Activated T-helper 1 cell treated with anti-CD3 and anti-CD28 coated beads, Interleukin-12 subunit alpha, Interleukin-12 subunit beta, Interleukin-2, Interleukin-4 antibody, amounts not matched to agents 30 ng/mL and 10 ng/mL and 1 ng/mL, durations not matched to agents 14 hours and 24 hours and 36 hours (primary cell): ENCODE measurements around the gene SKI. TPM values are rescaled to one million over a fixed set of nuclear protein-coding genes. Genes with fewer than 3 reads are reported as not detected.

Experiments used
- DNase-seq: peaks from one replicate; pipeline ENCODE4 v3.0.0; 2021; ENCODE audit warnings: low spot score
- H3K27ac Mint-ChIP-seq: one replicate; pipeline ENCODE4 v1.8.0; 2021; ENCODE audit warnings: mild to moderate bottlenecking, mixed read lengths
- H3K27me3 Mint-ChIP-seq: one replicate; pipeline ENCODE4 v1.8.0; 2022; ENCODE audit warnings: mild to moderate bottlenecking, moderate library complexity, mixed read lengths; ENCODE audit not compliant: insufficient read depth
- H3K36me3 Mint-ChIP-seq: one replicate; pipeline ENCODE4 v1.8.0; 2021; ENCODE audit warnings: low read depth, mixed read lengths
- H3K4me1 Mint-ChIP-seq: one replicate; pipeline ENCODE4 v1.8.0; 2021; ENCODE audit warnings: low read depth, mixed read lengths
- H3K4me3 Mint-ChIP-seq: one replicate; pipeline ENCODE4 v1.8.0; 2021; ENCODE audit warnings: mild to moderate bottlenecking, moderate library complexity, mixed read lengths
- H3K9me3 Mint-ChIP-seq: one replicate; pipeline ENCODE4 v1.8.0; 2021; ENCODE audit warnings: mixed read lengths
- intact Hi-C: fragments of 100-400 bp; cut with micrococcal nuclease; formaldehyde crosslinking; loops from one replicate; pipeline ENCODE4 v1.15.1; 2024
- total RNA-seq: library from RNA; stranded (reverse); gene quantifications from 2 replicates; pipeline ENCODE4 v1.2.3, GENCODE V29; 2022

The SKI gene
- total RNA-seq, 1 donor from 2014 or later, result 38.3 TPM

DNA sequence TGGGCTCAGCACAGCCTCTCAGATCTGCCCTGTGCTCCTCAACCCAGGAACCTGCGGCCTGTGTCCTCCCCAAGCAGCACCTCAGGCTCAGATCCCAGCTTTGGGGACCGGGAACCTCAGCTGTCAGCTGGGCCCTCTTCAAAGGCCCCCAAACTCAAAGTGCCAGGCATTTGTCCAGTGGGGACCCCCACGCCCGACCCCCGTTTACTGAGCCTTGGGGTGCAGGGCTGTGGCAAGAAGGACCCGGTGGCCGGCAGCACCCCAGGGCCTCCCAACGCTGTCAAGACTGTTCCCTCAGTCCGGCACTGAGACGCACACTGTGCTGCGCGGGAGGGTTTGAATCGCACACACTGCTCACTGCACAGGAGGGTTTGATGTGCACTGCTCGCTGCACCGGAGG, 128.3 kb downstream of the SKI start:
- DNase-seq, result no peak
- H3K4me1 Mint-ChIP-seq, result no peaks in the 10 kb centered on the region
- H3K36me3 Mint-ChIP-seq, result no peaks in the 10 kb centered on the region
- H3K27ac Mint-ChIP-seq, result no peak overlapping the region
- intact Hi-C loops, result no loop called here
- peaks cover 3% of the 10 kb centered on the region for H3K27me3 Mint-ChIP-seq
- no peaks in the 10 kb centered on the region for H3K9me3 Mint-ChIP-seq
- no peak overlapping the region for H3K4me3 Mint-ChIP-seq

DNA sequence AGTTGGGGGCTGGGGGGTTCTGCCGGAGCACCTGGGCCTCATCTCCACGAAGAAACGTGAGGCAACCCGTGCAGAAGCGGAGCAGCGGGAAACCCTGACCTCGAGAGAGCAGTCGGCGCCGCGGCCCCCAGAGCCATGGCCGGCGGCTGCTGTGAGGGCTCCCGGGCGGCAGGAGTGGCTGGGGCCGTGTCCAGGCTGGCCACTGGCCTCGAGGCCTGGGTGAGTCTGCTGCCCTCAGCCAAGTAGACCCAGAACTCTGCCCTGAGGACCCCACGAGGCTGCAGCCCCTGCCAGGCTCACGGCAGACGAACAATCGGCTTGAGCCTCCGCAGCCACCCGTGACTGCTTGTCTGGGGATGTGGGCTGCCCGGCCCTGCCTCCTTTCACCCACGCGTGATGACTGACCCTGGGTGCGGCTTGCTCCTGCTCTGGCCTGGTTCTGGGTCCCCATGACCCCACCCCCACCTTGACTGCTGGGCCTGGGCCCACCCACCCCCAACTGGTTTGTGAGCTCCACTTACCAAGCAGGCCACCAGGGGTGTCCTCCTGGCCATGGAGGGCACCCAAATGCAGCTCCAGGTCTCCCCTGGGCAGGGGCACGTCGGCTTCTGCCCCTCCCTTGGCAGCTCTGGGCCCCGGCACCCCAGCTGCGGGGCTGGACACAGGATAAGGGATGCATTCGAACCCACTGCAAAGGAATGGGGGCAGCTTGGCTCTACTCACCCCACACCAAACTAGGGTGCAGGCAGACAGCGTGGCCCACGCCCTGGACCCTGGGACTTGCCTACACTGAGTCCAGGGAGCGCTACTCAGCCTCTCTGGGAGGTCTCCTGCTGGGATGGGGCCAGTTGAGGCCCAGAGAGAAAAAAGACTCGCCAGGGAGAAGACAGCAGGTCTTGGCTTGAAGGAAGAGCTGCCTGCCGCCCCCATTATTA, 129.1 kb downstream of the SKI start:
- H3K4me3 Mint-ChIP-seq, result no peak overlapping the region
- H3K4me1 Mint-ChIP-seq, result no peaks in the 10 kb centered on the region
- no peak for DNase-seq
- no peaks in the 10 kb centered on the region for H3K9me3 Mint-ChIP-seq
- H3K27ac Mint-ChIP-seq, result no peak overlapping the region
- H3K27me3 Mint-ChIP-seq, result peaks cover 1% of the 10 kb centered on the region
- intact Hi-C loops, result no loop called here
- no peaks in the 10 kb centered on the region for H3K36me3 Mint-ChIP-seq

DNA sequence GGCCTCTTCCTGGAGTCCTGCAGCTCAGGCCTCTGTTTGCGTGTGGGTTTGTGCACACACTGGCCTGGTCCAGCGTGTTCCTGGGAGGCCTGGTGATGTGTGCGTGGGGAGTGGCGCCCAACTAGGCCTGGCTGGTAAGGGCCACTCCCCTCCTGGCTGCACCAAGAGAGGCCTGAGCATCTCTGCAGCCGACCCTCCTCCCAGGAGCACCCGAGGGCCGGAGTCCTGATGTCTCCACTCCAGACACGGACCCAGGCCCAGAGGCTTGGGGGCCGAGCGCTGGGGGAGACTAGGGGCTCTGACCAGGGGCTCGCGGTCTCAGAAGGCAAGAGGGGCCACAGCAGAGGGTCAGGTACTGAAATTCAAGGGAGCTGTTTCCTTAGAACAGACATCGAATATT, 130.0 kb downstream of the SKI start:
- H3K36me3 Mint-ChIP-seq, result no peaks in the 10 kb centered on the region
- intact Hi-C loops, result no loop called here
- no peak overlapping the region for H3K27ac Mint-ChIP-seq
- H3K4me1 Mint-ChIP-seq, result no peaks in the 10 kb centered on the region
- no peak for DNase-seq
- H3K4me3 Mint-ChIP-seq, result no peak overlapping the region
- H3K9me3 Mint-ChIP-seq, result no peaks in the 10 kb centered on the region
- no peaks in the 10 kb centered on the region for H3K27me3 Mint-ChIP-seq

DNA sequence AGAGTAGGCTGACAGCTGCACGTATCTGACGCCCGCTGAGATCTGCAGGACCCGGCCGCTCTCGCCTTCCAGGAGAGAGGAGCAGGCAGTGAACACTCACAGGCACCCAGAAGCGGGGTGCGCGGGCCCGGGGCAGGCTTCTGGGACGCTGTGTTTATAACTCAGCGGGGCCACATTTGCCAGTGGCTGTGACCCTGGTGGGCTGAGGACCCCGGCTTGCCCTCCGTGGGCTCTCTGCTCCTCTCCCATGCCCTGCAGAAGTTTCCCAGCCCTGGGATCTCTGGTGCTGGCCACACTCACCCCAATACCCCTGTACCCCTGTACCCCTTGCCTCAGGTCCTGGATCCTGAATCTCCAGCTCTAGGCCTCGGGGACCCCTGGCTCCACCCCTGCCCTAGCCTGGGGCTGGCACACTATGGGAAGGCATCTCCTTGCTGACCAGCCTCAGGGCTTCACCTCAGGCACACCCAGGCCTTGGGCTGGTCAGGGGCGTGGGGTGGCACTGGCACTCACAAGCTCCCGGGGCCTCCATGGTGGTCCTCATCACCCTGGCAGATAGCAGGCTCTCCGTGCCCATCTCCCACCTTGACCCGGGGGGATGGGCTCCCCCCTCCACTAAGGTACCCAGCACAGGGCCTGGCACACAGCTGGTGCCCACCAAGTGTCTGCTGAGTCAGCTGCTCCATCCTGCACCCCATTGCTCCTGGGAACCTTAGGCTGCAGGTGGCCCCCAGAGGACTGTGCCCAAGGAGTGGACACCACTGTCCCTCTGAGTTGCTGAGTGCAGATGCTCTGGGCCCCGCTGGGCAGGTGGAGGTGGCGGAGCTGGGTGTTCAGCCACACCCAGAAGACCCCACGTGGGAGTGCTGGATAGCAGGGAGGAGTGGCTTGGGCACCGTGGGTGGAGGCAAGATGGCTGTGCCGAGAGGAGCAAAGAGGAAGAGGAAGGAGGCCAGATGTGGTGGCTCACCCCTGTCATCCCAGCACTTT, 130.8 kb downstream of the SKI start:
- no peaks in the 10 kb centered on the region for H3K36me3 Mint-ChIP-seq
- H3K27me3 Mint-ChIP-seq, result no peaks in the 10 kb centered on the region
- no peak for DNase-seq
- no peaks in the 10 kb centered on the region for H3K9me3 Mint-ChIP-seq
- intact Hi-C loops, result no loop called here
- no peaks in the 10 kb centered on the region for H3K4me1 Mint-ChIP-seq
- H3K4me3 Mint-ChIP-seq, result no peak overlapping the region
- no peak overlapping the region for H3K27ac Mint-ChIP-seq

Other genes starting within 250 kb of the SKI start
- gene CFAP74, start 224.5 kb upstream of the SKI start, total RNA-seq, result not detected in 2 replicates
- gene GABRD, start 209.0 kb upstream of the SKI start, total RNA-seq, result 0.26 TPM in 1 of 2 replicates, not detected in the other
- gene PRKCZ, start 177.9 kb upstream of the SKI start, total RNA-seq, result 4.1 TPM in 2 replicates
- 50.3 and 50.5 TPM in 2 replicates for gene FAAP20, start 33.5 kb upstream of the SKI start, total RNA-seq
- 8.4 and 8.6 TPM in 2 replicates for gene MORN1, start 163.2 kb downstream of the SKI start, total RNA-seq
- gene RER1, start 163.5 kb downstream of the SKI start, total RNA-seq, result 161 and 177 TPM in 2 replicates
- gene PEX10, start 184.2 kb downstream of the SKI start, total RNA-seq, result 22.4 and 24.0 TPM in 2 replicates
- gene PLCH2, start 248.0 kb downstream of the SKI start, total RNA-seq, result 2.5 and 2.9 TPM in 2 replicates